Thoracic aorta (tissue), 2 donors: ENCODE measurements around the gene GPR158. TPM values are rescaled to one million over a fixed set of nuclear protein-coding genes. Genes with fewer than 3 reads are reported as not detected.

Experiments used
- ATAC-seq: fragments of 150-250 bp; one replicate; pipeline ENCODE4 v1.8.0; 2017; ENCODE audit warnings: low read depth; ENCODE audit not compliant: insufficient number of reproducible peaks, low FRiP score
- DNase-seq: peaks from one replicate; pipeline ENCODE4 v3.0.0-alpha.2; 2020; ENCODE audit warnings: low spot score
- H3K27ac ChIP-seq, 2 donors: fragments of 200-600 bp; sonication (generic); 1 replicate in 1 of 2; 2 replicates in 1 of 2; pipeline ENCODE4 v1.5.1; 2016; ENCODE audit warnings: mild to moderate bottlenecking in 2 of 2, moderate library complexity in 2 of 2
- H3K27me3 ChIP-seq: fragments of 200-600 bp; sonication (generic); replicated peaks from 2 replicates; pipeline ENCODE4 v1.6.0; 2016; ENCODE audit warnings: mild to moderate bottlenecking; ENCODE audit not compliant: insufficient read depth
- H3K36me3 ChIP-seq: fragments of 200-600 bp; sonication (generic); one replicate; pipeline ENCODE4 v1.5.1; 2016
- H3K4me1 ChIP-seq, 2 donors: fragments of 200-600 bp; sonication (generic); 1 replicate in 1 of 2; 2 replicates in 1 of 2; pipeline versions ENCODE4 v1.5.1 to v1.6.0; 2016; ENCODE audit warnings: low read depth in 2 of 2, mild to moderate bottlenecking in 1 of 2; ENCODE audit not compliant: control insufficient read depth in 1 of 2
- H3K4me3 ChIP-seq: fragments of 200-600 bp; sonication (generic); 2 replicates; pipeline ENCODE4 v1.5.1; 2016; ENCODE audit warnings: mild to moderate bottlenecking
- H3K9me3 ChIP-seq: fragments of 200-600 bp; sonication (generic); 2 replicates; pipeline ENCODE4 v1.5.1; 2016
- total RNA-seq, 2 donors: library from RNA; depleted of rRNA; stranded (reverse); fragments of >200 nt; gene quantifications; one replicate each; pipeline versions ENCODE4 v1.1.0 to v1.2.3, GENCODE V29; 2016
- TF ChIP-seq, protein P1 (sequence below): fragments of 200-600 bp; sonication (generic); IDR thresholded peaks from one replicate; pipeline ENCODE4 v1.5.1; 2019; ENCODE audit warnings: antibody characterized with exemption

GPR158 gene
- total RNA-seq, 2 donors from 2014 or later = not detected

DNA sequence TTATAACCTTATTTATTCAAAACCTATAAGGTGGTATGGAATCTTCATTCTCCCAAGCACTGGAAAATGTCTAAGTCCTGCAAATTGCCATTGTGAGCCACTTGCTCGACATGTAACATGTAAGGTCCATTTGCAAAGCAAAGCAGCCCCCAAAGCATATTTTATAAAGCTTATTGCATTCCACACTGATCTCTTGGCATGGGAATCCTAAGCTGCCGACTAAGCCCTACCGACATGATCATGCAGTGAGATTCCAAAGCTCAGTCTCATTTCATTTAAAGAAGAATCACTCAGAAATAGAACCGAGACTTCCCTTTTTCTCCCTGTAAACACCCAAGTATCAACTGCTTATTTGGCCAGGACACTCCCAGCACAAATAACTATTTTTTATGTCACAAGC, 425.9 kb downstream of the GPR158 start:
- no peak for DNase-seq

DNA sequence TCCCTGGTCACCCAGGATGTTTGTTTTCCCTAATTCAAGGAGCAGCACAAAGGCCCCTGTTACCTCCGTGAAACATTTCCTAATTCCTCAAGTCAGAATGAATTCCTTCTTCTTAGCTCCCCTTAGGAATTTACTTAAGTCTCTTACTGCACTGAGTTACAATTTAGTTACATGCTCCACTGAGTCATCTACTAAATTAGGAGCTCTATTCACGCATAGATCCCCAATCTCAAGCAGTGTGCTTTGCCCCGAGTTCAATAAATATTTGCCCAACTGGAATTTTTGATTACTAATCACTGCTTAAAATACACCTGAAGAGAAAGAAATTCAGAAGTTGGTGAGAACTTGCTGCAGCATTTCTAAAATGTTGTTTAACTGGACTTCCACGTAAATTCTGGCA, 429.8 kb downstream of the GPR158 start:
- no peaks in the 10 kb centered on the region for H3K27me3 ChIP-seq
- no peaks in the 10 kb centered on the region for H3K4me1 ChIP-seq
- DNase-seq (no peak), ATAC-seq (no peak)
- H3K4me3 ChIP-seq = no peak overlapping the region
- no peak overlapping the region for H3K27ac ChIP-seq
- no peaks in the 10 kb centered on the region for H3K9me3 ChIP-seq
- no peaks in the 10 kb centered on the region for H3K36me3 ChIP-seq
- TF ChIP-seq, protein P1, sequence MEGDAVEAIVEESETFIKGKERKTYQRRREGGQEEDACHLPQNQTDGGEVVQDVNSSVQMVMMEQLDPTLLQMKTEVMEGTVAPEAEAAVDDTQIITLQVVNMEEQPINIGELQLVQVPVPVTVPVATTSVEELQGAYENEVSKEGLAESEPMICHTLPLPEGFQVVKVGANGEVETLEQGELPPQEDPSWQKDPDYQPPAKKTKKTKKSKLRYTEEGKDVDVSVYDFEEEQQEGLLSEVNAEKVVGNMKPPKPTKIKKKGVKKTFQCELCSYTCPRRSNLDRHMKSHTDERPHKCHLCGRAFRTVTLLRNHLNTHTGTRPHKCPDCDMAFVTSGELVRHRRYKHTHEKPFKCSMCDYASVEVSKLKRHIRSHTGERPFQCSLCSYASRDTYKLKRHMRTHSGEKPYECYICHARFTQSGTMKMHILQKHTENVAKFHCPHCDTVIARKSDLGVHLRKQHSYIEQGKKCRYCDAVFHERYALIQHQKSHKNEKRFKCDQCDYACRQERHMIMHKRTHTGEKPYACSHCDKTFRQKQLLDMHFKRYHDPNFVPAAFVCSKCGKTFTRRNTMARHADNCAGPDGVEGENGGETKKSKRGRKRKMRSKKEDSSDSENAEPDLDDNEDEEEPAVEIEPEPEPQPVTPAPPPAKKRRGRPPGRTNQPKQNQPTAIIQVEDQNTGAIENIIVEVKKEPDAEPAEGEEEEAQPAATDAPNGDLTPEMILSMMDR = no peak

More for the DNA sequence above, 425.9 kb downstream of the GPR158 start:
- no peaks in the 10 kb centered on the region for H3K36me3 ChIP-seq
- H3K27ac ChIP-seq = no peak overlapping the region
- TF ChIP-seq, protein P1 = no peak
- H3K9me3 ChIP-seq = no peaks in the 10 kb centered on the region
- H3K27me3 ChIP-seq = no peaks in the 10 kb centered on the region
- H3K4me1 ChIP-seq = no peaks in the 10 kb centered on the region
- no peak for ATAC-seq
- no peak overlapping the region for H3K4me3 ChIP-seq

DNA sequence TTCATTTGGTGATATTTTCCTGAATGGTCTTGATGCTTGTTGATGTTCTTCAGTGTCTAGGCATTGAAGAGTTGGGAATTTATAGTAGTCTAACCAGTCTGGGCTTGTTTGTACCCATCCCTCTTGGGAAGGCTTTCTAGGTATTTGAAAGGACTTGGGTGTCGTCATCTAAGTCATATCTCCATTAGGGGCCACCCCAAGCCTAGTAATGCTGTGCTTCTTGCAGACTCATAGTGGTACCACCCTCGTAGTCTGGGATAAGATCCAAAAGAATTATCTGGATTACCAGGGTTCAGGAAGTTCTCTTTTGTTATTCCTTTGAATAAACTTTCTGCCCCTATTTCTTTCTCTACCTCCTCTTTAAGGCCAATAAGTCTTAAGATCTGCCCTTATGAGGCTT, 439.9 kb downstream of the GPR158 start:
- no peak for ATAC-seq

DNA sequence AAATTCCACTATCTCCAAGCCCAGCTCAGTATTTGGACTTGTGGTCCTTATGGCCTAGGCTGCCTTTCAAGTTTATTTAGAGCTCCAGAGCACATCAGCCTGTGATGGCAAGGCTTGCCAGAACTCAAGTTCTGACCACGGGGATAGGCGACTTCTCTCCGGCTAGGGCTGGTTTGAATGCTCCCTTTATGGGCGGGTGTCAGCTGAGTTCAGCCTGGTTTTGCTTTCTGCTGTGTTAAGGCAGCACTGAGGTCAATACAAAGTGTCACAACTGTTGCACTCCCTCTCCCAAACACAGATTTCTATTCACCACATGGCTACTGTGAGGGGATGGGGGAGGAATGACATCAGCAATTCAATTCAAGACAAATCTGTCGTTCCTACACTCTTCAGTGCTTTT, 441.1 kb downstream of the GPR158 start:
- no peaks in the 10 kb centered on the region for H3K27me3 ChIP-seq
- no peak overlapping the region for H3K4me3 ChIP-seq
- no peaks in the 10 kb centered on the region for H3K36me3 ChIP-seq
- TF ChIP-seq, protein P1 = no peak
- peaks cover under 1% of the 10 kb centered on the region for H3K9me3 ChIP-seq
- ATAC-seq = no peak
- H3K4me1 ChIP-seq = no peaks in the 10 kb centered on the region
- no peak for DNase-seq
- no peak overlapping the region for H3K27ac ChIP-seq

More for the DNA sequence above, 439.9 kb downstream of the GPR158 start:
- H3K4me1 ChIP-seq = no peaks in the 10 kb centered on the region
- peaks cover 3% of the 10 kb centered on the region for H3K9me3 ChIP-seq
- TF ChIP-seq, protein P1 = no peak
- H3K27ac ChIP-seq = no peak overlapping the region
- no peak overlapping the region for H3K4me3 ChIP-seq
- H3K27me3 ChIP-seq = no peaks in the 10 kb centered on the region
- DNase-seq = no peak
- no peaks in the 10 kb centered on the region for H3K36me3 ChIP-seq

DNA sequence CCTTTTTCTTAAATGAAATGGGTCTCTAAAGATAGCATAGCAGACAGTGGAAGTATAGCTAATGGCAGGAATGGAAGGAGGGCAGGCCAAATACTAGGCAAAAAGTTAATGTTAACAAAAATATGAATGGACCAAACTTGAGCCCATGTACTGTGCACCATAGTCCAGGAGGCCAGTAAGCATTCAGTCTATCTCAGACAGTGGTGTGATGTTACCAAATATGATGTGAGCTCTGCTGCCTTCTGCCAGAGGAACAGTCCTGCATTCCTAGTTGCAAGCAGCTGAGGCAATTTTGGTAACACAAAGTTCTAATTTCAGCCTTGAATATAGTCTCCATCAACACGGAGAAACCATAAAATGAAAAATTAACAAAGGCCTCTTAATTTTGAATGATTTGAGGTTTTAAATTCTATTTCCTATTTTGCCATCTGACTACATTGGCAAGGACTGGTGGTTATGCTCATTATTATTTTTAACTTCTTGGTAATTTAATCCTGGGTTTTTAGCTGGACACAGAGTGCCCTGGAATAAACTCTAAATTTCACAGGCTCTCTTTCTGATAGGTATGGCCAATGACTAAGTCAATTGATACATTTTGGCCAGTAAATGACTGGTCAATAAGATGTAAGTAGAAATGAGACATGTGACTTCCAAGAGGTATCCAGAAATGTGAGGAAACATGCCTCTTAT, 442.2 kb downstream of the GPR158 start:
- Histone ChIP-seq H3K36me3 (no peaks in the 10 kb centered on the region), H3K27ac (no peak overlapping the region), H3K4me1 (no peaks in the 10 kb centered on the region), H3K27me3 (no peaks in the 10 kb centered on the region), H3K9me3 (no peaks in the 10 kb centered on the region), H3K4me3 (no peak overlapping the region)
- TF ChIP-seq, protein P1 = no peak
- ATAC-seq = no peak
- DNase-seq = no peak
